NCI-H1436 (cell line): ENCODE results near the gene FAM168B.

ENCODE experiments used
- DNase-seq: peaks from one replicate; lab custom pipeline; 2025; lab: John Stamatoyannopoulos, UW

Gene FAM168B

DNA sequence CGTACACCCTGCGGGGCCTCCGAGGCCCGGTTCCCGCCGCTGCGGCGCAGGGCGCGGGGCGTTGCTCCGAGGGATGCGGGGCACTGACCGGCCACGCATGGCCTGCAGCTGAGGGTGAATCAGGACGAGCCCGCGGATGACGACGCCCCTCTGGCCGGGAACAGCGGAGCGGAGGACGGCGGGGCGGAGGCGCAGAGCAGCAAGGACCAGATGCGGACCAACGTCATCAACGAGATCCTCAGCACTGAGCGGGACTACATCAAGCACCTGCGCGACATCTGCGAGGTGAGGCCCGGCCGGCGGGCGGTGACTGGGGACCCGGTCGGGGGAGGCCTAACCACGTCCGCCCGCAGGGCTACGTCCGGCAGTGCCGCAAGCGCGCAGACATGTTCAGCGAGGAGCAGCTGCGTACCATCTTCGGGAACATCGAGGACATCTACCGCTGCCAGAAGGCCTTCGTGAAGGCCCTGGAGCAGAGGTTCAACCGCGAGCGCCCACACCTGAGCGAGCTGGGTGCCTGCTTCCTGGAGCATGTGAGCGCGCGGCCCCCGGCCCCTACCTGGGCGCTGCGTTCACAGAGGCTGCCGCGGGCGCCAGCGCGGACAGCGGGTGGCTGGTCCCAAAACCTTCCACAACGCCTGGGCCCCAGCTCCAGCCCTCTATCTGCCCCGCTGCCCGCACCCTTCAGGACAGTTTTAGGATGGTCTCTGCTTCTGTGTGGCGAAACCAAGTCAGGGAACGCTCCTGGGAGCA, 53.2 kb downstream of the FAM168B start:
- DNase-seq = no peak

DNA sequence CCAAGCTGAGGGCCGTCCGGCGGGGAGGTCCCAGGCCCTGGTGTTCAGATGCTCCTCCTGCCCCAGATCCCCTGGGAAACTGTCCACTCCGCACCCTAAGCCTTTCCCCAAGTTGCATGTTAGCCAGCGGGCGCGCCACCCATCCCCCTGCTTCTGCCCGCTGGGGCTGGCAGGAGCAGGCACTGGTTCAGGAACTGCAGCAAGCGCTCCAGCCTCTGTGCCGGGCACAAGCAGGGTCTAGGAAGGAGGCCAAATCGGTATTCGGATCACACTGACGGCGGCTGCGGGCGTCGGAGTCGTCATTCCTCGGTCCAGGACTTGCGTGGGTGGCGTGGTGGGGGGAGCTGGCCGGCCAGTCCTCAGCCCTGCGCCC, 53.7 kb downstream of the FAM168B start:
- DNase-seq = no peak

GRCh38 chr2:131039101-131039440, 54.2 kb downstream of the FAM168B start:
- no peak for DNase-seq

DNA sequence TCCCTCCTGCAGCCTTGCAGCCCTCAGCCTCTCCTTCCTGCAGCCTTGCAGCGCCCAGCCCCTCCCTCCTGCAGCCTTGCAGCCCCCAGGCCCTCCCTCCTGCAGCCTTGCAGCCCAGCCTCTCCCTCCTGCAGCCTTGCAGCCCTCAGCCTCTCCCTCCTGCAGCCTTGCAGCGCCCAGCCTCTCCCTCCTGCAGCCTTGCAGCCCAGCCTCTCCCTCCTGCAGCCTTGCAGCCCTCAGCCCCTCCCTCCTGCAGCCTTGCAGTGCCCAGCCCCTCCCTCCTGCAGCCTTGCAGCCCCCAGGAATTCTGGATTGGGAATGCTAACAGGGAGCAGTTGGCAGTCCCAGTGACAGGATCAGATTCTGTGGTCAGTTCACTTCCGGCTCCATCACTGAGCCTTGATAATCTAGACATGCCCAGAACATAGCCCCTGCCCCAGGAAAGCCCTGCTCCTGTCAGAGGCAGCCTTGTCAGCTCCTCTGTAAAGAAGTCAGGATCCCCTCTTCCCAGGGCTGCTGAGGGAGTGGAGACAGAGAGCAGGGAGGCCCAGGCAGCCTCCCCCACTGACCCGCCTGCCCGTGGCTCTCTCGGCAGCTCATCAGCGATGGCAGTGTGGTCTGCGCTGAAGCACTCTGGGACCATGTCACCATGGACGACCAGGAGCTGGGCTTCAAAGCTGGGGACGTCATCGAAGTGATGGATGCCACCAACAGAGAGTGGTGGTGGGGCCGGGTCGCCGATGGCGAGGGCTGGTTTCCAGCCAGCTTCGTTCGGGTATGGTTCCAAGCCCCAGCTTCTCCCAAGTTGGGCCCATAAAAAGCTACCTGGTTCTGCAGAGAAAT, 54.8 kb downstream of the FAM168B start:
- DNase-seq = no peak

DNA sequence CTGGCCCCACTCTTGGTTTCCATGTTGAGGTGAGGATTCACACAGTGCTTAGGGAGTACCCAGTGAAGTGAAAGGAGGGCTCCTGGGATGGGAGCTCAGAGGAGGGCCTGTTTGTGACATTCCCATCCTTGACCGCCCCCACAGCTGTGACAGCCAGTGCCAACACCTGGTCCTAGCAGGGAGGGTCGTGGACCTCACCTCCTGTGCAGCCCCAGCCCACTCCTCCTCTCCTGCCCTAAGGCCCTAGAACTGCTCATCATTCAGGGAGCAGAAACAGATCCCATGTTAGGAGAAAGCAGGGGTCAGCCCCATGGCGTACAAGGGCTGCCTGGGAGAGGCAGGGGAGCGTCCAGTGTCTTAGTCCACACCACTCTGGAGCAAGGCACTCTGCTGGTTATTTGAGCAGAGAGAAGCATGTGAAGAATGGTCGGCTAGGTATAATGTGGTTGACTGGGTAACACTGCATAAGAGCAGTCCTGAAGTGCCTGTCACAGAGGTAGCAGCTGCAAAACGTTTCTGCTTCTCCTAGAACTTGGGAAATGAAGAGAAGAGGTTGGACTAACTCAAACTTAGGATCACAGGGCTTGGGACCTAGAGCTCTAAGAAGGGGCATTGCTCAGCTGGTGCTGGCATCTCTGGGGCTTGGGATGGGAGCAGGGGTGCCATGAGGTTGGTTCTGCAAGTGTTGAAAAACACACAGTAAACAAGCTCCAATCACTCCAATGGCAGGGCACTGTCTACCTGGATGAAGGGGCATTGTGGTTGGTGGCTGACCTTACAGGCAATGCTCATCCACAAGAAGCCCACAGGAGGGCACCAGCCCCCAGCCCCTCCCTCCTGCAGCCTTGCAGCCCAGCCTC, 55.6 kb downstream of the FAM168B start:
- DNase-seq = no peak

DNA sequence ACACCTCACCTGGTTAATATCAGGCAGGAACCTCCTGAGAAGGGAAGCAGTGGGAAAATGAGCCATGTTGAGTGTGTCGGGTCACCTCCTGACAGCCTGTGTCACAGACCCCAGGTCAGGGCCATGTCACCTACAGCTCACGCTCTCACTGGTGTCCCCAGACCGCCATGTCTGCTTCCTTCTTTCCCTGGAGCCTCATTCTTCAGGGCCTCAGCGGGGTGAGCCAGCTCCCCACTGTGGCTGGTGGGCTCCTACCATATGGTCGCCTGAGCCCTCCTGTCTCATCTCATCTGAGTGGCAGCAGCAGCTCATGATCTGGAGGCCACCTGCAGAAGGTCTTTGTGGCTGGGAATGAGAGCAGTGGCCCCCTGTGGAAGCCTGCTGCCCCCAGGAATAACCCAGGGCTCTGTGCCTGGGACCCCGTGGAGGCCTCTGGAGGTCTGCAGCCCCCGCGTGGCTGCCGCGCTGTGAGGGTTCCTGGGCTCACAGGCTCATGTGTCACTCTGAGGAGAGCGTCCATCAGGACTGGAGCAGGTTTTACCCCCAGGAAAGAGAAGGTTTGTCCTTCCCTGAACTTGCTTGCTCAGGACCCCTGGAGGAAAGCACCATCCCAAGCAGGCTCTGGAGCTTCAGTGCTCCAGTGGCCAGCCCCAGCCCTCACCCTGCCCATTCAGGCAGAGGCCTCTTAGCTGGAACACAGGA, 56.4 kb downstream of the FAM168B start:
- DNase-seq = no peak

GRCh38 chr2:131036269-131036668, 57.0 kb downstream of the FAM168B start:
- DNase-seq = no peak

DNA sequence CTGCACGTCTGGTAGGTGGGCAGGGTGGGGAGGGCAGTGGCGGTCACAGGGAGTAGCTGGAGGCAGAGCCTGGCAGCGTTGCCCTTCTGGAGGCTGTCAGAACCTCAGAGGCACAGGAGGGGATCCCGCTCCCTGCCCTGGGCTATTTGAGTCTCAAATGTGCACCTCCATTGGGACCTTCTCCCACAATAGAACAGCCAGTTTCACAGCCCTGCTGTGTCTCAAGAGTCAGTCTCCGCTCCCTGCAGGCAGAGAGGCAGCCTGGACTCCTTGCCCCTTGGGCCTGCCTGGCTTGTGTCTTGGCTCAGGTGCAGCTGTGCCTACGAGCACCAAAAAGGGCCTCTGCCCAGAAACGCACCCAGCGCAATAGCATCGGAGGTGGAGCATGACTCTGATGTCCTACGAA, 57.4 kb downstream of the FAM168B start:
- no peak for DNase-seq

DNA sequence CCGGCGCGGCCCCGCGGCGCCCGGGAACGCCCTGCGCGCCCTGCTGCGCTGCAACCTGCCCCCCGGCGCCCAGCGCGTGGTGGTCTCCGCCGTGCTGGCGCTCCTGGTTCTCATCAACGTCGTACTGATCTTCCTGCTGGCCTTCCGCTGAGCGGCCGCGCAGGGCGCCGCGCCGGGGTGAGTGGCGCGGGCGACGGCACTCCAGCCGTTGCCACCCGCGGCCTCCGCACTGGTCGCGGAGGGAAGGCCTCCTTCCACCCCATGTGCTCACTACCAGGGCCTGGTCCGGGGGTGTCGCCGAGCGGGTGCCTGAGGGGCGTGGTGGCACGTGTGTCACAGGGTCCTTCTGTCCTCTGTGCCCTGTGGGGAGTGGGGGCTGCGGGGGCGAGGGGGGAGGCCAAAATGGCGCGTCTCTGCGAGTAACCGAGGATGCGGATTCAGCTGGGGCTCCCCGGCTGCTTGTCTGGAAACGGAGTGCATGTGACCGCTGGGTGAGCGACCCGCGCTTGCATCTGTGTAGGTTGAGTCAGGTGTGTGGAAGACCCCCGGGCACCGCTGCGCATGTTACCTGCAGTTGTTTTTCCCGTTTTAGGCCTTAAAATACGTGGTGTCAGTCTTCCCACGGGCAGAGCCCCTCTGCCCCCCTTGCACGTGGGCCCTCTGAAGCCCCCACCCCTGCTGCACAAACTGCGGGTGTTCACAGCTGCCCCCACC, 58.0 kb downstream of the FAM168B start:
- no peak for DNase-seq

DNA sequence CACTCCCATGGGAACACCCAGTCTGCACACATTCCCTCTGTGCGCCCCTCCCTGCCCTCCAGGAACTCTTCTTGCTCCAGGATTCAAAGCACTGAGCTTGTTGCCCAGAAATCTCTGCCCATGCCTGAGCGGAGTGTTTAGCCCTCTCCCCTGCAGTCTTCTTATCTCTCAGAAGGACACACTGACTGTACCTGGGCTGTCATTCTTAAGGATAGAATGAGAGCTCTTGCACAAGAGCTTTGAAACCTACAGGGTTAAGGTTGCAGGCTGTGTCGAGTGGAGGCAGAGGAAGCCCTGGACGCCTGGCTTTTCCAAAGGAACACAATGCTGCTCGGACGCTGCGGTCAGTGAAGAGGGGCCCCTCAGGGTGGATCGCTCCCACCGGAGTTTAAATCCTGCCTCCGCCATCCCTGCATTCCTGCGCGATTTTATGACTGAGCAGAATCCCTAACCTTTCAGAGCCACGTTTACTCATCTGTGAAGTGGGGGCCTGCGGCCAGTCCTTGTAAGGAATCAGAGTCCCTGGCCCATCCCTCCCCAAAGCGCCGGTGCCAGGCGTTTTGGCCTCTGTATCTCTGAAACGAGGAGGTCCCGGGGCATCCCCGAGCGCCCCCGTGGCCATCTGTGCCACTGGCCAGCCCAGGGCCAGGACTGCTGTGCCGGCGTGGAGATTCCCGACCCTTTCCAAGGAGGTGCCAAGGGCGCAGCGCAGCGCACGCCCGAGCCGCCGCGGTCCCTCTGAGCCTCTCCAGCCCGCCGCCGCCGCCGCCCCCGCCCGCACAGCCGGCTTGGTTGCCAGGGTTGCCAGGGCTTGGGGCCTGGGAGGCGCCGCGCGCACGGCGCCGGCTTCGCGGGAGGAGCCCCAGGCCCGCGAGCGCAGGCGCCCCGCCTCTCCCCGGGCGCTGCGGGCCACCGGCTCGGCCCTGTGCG, 58.9 kb downstream of the FAM168B start:
- no peak for DNase-seq

DNA sequence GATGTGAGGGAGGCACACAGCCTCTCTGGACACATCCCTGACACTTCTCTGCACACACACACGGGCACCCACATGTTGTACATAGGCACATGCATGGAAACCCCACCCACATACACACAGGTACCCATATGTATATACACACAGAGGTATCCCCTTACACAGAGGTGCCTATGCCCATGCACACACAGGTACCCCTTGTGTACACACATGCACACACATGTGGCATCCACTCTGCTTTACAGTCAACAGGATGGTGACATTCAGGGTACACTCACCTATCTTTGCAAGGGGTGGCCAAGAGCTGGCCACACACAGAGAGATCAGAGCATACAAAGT, 59.5 kb downstream of the FAM168B start:
- DNase-seq = no peak

- no peak for DNase-seq
These were observed 60.8 kb downstream of the FAM168B start for GRCh38 chr2:131032393-131032836.

GRCh38 chr2:131031875-131032274, 61.4 kb downstream of the FAM168B start:
- DNase-seq = no peak

DNA sequence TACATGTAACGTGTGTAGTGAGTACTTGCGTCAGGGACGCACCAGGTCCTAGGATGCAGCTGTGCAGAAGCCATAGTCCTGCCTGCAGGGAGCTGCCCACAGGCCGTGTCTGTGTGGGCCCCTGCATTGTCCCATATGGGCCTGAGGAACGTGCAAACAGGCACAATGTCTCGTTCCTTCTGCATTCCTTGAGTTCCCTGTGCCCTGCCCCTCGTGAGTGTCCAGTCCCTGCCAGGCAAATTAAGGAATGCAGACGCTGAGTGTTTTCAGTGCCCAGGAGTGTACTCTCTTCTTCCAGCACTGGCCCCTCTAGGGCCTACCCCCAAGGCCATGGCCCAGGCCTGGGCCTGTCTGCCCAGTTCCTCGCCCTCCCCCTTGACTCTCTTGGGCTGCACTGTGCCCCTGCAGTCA, 61.8 kb downstream of the FAM168B start:
- no peak for DNase-seq

- DNase-seq = no peak
These were observed 62.7 kb downstream of the FAM168B start for GRCh38 chr2:131030478-131030971.

DNA sequence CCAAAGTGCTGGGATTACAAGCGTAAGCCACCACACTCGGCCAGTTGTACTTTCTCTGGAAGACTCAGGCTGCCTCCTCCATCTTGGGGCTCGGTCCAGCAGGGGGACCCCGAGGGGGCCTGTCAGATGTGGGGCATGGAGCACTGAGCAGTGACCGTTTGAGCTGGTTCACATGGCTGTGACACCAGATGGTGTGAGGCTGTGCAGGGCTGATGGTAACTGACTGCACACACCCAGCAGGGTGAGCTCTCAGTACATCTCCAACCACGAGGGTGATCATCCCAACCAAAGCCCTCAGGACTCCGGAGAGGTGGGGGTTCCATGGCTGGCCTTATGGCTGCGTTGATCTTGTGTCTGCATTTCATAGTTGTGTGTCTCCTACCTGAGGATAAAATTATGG, 63.4 kb downstream of the FAM168B start:
- DNase-seq = no peak

DNA sequence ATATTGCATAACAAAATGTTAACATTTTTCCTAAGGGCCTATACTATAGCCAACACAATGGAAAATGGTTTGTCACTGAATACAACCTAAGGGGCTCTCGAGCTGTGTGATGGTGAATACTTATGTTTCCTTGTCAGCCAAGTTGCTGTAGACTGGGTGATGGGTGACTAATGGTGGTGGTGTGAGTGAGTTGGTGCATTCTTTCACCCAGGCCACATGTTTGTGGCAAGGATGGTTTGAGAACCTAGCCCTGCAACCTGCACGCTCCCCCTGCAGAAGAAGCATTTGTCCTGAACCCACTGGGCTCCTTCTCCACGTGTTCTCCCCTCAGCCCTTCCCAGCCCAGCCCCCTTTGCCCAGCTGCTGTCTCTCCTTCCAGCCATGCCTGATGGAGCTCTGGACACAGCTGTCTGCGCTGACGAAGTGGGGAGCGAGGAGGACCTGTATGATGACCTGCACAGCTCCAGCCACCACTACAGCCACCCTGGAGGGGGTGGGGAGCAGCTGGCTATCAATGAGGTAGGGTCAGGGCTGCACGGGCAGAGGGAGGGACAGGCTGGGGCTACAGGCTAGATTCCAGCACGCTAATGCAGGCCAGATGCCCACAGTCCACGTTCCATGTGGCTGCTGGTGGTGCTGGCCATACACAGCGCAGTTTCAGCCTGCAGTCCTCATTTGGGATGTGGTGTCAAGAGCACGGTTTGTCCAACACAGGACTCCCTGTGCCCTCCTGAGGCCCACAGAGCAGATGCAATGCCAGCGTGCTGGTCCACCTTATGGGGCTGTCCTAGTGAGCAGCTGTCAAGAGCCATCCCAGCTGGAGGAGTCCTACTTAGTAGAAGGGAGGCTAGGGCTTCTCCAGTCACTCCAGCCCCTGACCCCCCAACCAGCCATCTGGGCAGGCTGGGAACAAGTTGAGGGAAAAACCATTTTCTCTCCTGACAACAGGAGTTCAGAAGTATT, 65.4 kb downstream of the FAM168B start:
- DNase-seq = no peak

DNA sequence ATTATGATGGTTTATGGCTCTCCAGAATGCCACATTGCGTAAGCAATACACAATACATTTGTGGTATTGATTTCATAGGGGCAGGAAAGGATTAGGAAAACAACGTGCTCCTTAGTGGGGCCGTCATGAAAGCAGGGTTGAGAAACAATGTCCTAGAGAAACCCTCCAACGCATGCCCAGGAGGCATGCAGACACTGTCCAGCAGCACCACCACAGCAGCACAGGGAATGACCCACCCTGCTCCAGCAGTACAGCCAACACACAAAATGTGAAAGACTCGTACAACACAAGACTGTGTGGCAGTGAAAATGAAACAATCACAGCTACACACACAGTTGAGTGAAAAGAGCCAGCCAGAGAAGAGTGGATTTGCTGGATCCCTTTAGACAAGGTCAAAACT, 66.3 kb downstream of the FAM168B start:
- DNase-seq = no peak

DNA sequence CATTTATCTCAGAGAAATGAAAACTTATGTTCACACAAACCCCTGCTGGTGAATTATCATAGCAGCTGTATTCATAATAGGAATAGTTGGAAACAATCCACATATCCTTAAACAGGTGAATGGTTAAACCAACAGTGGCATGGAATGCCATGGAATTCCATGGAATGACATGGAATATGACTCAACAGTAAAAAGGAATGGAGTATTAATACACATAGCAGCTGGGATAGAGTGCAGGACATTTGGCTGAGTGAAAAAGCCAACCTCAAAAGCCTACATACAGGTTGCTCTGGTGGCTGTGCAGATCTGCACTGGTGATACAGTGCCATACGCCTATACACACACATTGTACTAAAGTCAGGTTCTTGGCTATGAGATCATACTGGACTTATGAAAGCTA, 69.5 kb downstream of the FAM168B start:
- DNase-seq = no peak
